ENCODE data around the gene SPTSSB.

DNA sequence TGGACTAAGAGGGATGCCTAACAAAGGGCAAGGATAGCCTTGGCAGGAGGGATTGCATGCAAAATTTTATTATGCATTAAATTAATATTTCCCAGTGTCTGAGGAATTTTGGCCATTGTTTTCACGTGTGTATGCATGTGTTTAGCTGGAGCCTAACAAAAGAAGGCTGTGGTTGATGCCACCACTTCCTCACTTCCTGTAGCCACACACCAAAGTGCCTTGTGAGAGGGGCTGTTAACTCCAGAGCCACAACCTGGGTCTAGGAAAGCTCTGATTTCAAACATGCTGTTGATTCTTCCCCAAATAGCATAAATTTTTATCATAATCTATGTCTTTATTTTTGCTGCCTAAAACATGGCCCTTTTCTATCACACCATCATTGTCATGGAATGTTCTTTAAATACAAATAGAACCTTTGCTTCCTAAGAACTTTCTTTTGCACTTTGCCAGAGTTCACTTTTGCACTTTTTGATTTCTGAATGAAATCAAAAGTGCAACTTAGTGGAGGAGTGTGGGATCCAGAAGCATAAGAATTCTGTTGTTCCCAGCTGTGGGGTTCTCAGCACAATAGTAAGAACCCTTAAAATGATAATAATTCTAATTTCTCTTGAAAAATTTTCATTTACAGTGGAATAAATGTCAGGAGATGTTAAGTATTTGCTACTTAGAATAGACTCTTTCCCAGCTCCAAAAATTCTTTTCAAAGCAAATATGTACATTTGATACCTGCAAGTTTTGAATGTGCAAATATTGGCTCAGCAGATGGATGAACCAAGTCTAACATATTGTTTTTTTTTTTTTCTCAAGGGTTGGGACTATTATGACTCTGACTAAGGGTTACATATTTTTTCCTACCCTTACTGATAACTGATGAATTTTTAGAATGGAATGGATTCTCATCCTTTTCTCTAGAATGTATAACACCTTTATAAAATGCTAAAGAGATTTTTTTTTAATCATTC is 35.6 kb upstream of the SPTSSB start:
- TF ChIP-seq GATA2 (IDR thresholded peaks at IDR 0.05; ENCODE audit: low read depth, low read length) (no peak), GATA3 (IDR thresholded peaks at IDR 0.05; ENCODE audit: low read depth, low read length) (no peak)
